NT2/D1 (cell line): ENCODE data around the gene DCAF16.

Source experiments
- SUZ12 ChIP-seq: IDR thresholded peaks from 2 replicates; pipeline ENCODE4 v1.6.1; 2011; ENCODE audit not compliant: insufficient read length, insufficient read depth; ENCODE audit errors: extremely low read depth
- ZNF274 ChIP-seq: IDR thresholded peaks from 2 replicates; pipeline ENCODE4 v1.6.1; 2011; ENCODE audit warnings: mild to moderate bottlenecking, low read depth, low read length

DNA sequence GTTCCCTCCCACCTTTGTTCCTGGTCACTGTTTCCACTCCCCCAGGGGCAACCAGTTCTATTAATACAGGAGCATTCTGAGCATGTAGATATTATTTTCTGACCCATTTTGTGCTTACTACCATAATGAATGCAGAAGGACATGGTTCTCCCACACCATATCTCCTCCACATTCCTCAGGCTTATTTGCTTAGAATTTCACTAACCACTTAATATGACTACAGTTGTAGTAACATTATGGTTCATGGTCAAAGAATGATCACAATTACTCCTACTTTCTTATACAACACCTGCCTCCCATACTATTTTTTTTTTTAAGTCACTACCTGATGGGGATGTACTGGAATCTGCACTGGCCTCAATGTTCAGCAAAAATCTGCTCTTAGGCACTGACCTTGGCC lies 21.6 kb downstream of the DCAF16 start:
- TF ChIP-seq SUZ12 (no peak), ZNF274 (no peak)
